ENCODE results near the gene BARD1.
"Not testable (repeated sequence)": the region's sequence is repeated elsewhere in the genome, so short reads cannot be mapped to it uniquely, and the experiment has no call there.

The BARD1 gene

GRCh38 chr2:214753455-214753854 is 56.0 kb downstream of the BARD1 start:
- DNase-seq = no peak

DNA sequence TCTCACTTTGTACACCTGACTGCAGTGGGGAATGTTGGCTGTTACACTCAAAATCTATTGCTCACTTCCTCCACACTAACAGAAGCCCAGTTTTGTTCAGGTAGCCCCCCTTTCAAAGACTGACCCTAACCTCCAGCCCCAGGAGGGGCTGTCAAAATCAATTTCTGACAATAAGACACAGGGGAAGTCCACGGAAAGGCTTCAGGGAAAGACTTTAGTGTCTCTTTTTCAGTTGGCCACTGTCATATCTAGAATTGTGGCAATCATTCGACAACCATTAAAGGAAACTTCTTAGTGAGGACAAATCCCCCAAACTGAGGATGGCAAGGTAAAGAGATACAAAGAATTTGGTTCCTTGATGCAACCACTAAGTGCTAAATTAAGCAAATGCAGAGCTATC is 59.0 kb downstream of the BARD1 start:
- no peak for DNase-seq

DNA sequence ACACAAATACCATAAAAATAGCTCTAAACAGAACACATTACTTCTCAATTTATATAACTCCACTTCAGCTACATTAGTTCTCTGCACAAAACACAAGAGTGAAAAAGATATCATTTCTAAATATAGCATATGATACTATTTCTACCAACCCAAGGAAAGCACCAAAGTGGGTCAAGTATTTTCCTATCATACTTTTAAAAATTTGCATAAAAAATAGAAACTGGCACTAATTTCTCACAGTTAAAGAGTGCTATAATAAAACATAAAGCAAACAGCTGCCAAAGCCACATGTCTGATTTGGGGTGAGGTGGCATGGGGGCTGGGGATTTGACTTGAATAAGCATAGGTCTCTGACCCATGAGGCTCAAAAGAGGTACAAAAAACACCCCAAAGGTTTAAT is 61.5 kb downstream of the BARD1 start:
- no peak for DNase-seq

DNA sequence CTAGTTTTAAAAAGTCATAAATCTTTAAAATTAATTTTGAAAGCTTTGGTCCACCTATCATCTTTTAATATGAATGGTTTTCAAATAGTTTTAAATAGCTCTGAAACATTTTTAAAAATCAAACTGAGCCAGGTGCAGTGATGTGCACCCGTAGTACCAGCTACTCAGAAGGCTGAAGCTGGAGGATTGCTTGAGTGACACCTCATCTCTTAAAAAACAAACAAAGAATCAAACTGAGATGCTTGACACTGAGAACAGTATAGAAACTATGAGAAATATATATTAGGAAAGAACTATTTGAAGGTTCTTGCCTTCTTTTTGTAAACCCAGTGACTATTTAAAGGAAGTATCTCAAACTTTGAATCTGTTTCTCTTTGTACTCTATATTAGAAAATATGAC is 67.4 kb downstream of the BARD1 start:
- no peak for DNase-seq

DNA sequence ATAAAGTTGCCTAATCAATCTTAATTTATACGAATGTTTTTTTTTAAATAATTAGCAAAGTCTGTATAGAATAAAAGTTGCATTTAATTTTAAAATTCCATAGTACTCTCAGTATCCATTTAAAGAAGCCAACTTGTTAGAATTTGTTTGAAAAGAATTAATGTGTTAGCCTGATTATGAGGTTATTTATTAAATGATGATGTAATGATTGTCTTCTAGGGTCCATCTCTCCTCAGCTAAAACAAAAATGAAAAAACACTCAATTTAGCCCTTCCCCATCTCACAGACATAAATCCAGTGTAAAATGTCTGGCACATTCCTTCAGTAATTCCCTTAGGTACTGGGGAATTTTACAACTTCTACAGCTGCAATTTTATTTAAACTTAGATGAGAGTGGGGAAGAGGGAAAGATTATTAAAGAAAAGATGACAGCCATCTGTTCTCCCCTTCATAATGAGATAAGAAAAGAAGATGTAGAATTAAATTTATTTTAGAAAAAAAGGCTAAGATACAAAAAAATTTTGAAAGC is 68.6 kb downstream of the BARD1 start:
- no peak for DNase-seq

DNA sequence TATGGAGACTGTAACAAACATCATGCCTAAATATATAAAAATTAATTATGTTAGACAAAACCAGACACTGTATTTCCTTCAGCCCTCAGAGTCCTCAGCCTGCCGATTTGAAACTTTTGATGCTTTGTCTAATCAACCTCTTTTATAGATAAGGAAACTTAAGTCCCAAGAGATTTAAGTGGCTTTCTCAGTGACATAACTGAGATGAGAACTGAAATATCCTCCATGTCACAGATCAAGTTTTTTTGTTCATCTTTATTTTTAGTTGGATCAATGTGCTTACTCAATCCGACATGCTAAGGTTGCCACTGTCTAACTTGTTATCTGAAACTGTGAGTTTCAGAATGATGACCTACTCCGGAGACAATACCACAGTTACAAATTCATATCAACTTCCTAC is 72.3 kb downstream of the BARD1 start:
- no peak for DNase-seq

GRCh38 chr2:214730800-214731407 is 78.6 kb downstream of the BARD1 start:
- DNase-seq = no peak

- DNase-seq = no peak
These were observed 79.2 kb downstream of the BARD1 start for GRCh38 chr2:214730248-214730647.

- DNase-seq = no peak
These were observed 84.7 kb downstream of the BARD1 start for GRCh38 chr2:214724741-214725140.

GRCh38 chr2:214717837-214718236 is 91.6 kb downstream of the BARD1 start:
- not testable (repeated sequence) for DNase-seq

DNA sequence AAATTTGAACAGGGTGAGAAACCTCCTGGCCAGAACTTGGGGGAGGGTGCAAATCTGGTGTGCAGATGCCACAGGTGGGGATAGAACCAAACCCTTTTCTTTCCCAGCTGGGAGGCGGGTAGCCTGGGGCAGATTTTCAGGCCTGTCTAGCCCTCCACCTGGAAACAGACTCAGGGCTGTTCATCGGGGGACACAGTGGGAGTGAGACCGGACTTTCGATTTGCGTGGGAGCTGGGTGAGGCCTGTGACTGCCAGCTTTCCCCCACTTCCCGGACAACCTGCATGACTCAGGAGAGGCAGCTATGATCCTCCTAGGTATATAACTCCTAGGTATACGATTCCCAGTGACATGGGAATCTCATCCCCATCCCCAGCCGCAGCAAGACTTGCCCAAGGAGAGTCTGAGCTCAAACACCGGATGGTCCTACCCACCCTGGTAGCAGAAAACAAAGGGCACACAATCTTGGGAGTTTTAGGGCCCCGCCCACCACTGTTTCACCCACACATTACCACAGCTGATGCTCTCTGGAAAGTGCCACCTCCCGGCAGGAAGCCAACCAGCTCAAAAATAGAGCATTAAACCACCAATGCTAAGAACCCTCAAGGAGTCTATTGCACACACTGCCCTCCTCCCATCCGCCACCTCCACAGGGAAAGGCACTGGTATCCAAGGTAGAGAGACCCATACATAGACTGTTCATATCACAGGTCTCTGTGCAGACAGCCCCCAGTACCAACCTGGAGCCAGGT is 92.5 kb downstream of the BARD1 start:
- no peak for DNase-seq

- DNase-seq = no peak
These were observed 94.5 kb downstream of the BARD1 start for GRCh38 chr2:214715025-214715424.

GRCh38 chr2:214713080-214713830 is 96.2 kb downstream of the BARD1 start:
- DNase-seq = no peak

GRCh38 chr2:214710729-214711128 is 98.8 kb downstream of the BARD1 start:
- DNase-seq = no peak

DNA sequence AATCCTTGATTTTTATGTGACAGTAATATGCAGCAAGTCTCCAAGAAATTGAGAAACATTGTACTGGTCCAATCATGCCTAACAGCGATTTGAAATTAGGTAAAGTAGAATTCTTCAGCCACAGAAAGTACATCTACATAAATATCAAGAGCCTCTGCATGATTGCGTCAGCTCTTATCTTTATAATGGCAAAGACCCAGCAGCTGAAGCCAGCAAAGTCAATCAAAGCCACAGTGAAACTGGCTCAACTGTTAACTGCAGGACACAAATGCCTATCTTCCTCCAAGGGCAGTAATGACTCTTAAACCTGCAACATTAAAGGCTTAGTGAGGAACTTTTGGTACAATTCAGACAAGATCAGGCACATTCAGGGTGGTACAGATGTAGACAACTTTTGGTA is 102.5 kb downstream of the BARD1 start:
- DNase-seq = no peak

GRCh38 chr2:214699236-214699635 is 110.2 kb downstream of the BARD1 start:
- no peak for DNase-seq

- no peak for DNase-seq
These were observed 112.8 kb downstream of the BARD1 start for GRCh38 chr2:214696681-214697080.

GRCh38 chr2:214695789-214696188 is 113.7 kb downstream of the BARD1 start:
- no peak for DNase-seq

GRCh38 chr2:214683557-214683956 is 125.9 kb downstream of the BARD1 start:
- DNase-seq = peak in 1 of 2 donors; percentile 9

- DNase-seq = no peak
These were observed 129.7 kb downstream of the BARD1 start for GRCh38 chr2:214679736-214680135.

GRCh38 chr2:214676421-214677089 is 132.9 kb downstream of the BARD1 start:
- DNase-seq = no peak
